ENCODE data around the gene ASRGL1. TPM values are rescaled to one million over a fixed set of nuclear protein-coding genes. Genes with fewer than 3 reads are reported as not detected.

Gene ASRGL1
- total and polyA plus RNA-seq, 2 donors (not counting 1 experiment from before 2014, with no cell fraction given), result 0.49 to 1.3 TPM

- Mint-ChIP-seq H3K4me1 (no peaks in the 10 kb centered on the region), H3K4me3 (no peak within 1 kb of the TSS), H3K27ac (no peak within 1 kb of the TSS), H3K27me3 (peaks cover 59% of the 10 kb centered on the region), H3K9me3 (ENCODE audit: insufficient read depth) (no peaks in the 10 kb centered on the region)
- peaks cover 0 to 17% (median 4%) of the 10 kb centered on the region in 4 experiments for H3K27me3 ChIP-seq (replicated peaks in 1 of 4; ENCODE audit: control extremely low read depth in 1 of 4, control insufficient read depth in 3 of 4, insufficient read depth in 4 of 4, low read length in 3 of 4)
- H2AFZ ChIP-seq (ENCODE audit: insufficient read depth, low read depth, low read length, poor library complexity, severe bottlenecking), result no peak within 1 kb of the TSS
- no peaks in the 10 kb centered on the region for H3K9me3 ChIP-seq (ENCODE audit: control extremely low read depth in 1 of 3, control insufficient read depth in 2 of 3, insufficient read depth in 1 of 3, low read length in 2 of 3)
- H3K79me2 ChIP-seq (ENCODE audit: control insufficient read depth, insufficient read depth, low read length), result no peaks in the 10 kb centered on the region
- H3K27ac ChIP-seq (ENCODE audit: low read length in 2 of 2), result no peak within 1 kb of the TSS
- H3K36me3 ChIP-seq (replicated peaks in 1 of 2; ENCODE audit: control extremely low read depth in 1 of 2, control insufficient read depth in 1 of 2, extremely low read depth in 1 of 2, insufficient read depth in 2 of 2, low read length in 1 of 2), result no peaks in the 10 kb centered on the region
- no peaks in the 10 kb centered on the region for H3K4me1 ChIP-seq (ENCODE audit: control insufficient read depth in 2 of 2, insufficient read depth in 2 of 2, low read length in 2 of 2)
- H3K4me2 ChIP-seq (replicated peaks; ENCODE audit: low read depth, low read length, poor library complexity, severe bottlenecking), result no peak within 1 kb of the TSS
- ATAC-seq (ENCODE audit: low read depth), result no peak
- H3K9ac ChIP-seq (ENCODE audit: low read length), result no peak within 1 kb of the TSS
- DNase-seq, result no peak
- ChIA-PET CTCF (no interaction called here), POLR2A (no interaction called here)
- TF ChIP-seq EZH2 (IDR thresholded peaks at IDR 0.05; ENCODE audit: borderline replicate concordance, insufficient read depth, low read depth, low read length, poor library complexity, severe bottlenecking) (no peak), CTCF (IDR thresholded peaks at IDR 0.05) (no peak)
- intact Hi-C loops (cut with micrococcal nuclease), result no loop called here
- no peak within 1 kb of the TSS for H3K4me3 ChIP-seq (ENCODE audit: control extremely low read depth in 1 of 5, extremely low read depth in 1 of 5, insufficient read depth in 1 of 5, low read depth in 2 of 5, low read length in 4 of 5)
- H4K20me1 ChIP-seq (ENCODE audit: control insufficient read depth, insufficient read depth, low read length, poor library complexity, severe bottlenecking), result no peaks in the 10 kb centered on the region
- WGBS (ENCODE audit: insufficient coverage), result 77% methylated on average over 7 of the region's 7 CpGs
Observed at GRCh38 chr11:62298975-62299374, 38.3 kb upstream of the ASRGL1 start, which contains the start of gene SCGB1D4. Gene SCGB1D4 (minus strand): TSS chr11:62299075. CDS start chr11:62299010, 65 bp downstream.

- Histone ChIP-seq H4K20me1 (ENCODE audit: control insufficient read depth, insufficient read depth, low read length, poor library complexity, severe bottlenecking) (no peaks in the 10 kb centered on the region), H3K27me3 (replicated peaks in 1 of 4; ENCODE audit: control extremely low read depth in 1 of 4, control insufficient read depth in 3 of 4, insufficient read depth in 4 of 4, low read length in 3 of 4) (peaks cover 0 to 13% (median 3%) of the 10 kb centered on the region in 4 experiments), H3K27ac (ENCODE audit: low read length in 2 of 2) (no peak overlapping the region), H3K4me1 (ENCODE audit: control insufficient read depth in 2 of 2, insufficient read depth in 2 of 2, low read length in 2 of 2) (peaks cover 0 to 3% of the 10 kb centered on the region in 2 donors), H3K9me3 (ENCODE audit: control extremely low read depth in 1 of 3, control insufficient read depth in 2 of 3, insufficient read depth in 1 of 3, low read length in 2 of 3) (peaks cover 2 to 7% (median 4%) of the 10 kb centered on the region in 3 donors), H3K4me2 (replicated peaks; ENCODE audit: low read depth, low read length, poor library complexity, severe bottlenecking) (no peak overlapping the region), H3K4me3 (ENCODE audit: control extremely low read depth in 1 of 5, extremely low read depth in 1 of 5, insufficient read depth in 1 of 5, low read depth in 2 of 5, low read length in 4 of 5) (no peak overlapping the region), H3K79me2 (ENCODE audit: control insufficient read depth, insufficient read depth, low read length) (no peaks in the 10 kb centered on the region), H3K36me3 (replicated peaks in 1 of 2; ENCODE audit: control extremely low read depth in 1 of 2, control insufficient read depth in 1 of 2, extremely low read depth in 1 of 2, insufficient read depth in 2 of 2, low read length in 1 of 2) (no peaks in the 10 kb centered on the region), H2AFZ (ENCODE audit: insufficient read depth, low read depth, low read length, poor library complexity, severe bottlenecking) (no peak overlapping the region), H3K9ac (ENCODE audit: low read length) (no peak overlapping the region)
- Mint-ChIP-seq H3K4me1 (peaks cover 3% of the 10 kb centered on the region), H3K27me3 (peaks cover 45% of the 10 kb centered on the region), H3K4me3 (no peak overlapping the region), H3K9me3 (ENCODE audit: insufficient read depth) (peaks cover 6% of the 10 kb centered on the region), H3K27ac (no peak overlapping the region)
- DNase-seq (no peak), ATAC-seq (ENCODE audit: low read depth) (no peak)
- ChIA-PET POLR2A (no interaction called here), CTCF (interaction anchor here (0.6 to 1.2 kb wide), 2 partner anchors 40 to 514 kb away, joined by 3 read pairs; no protein-coding TSS in a partner anchor)
- intact Hi-C loops (cut with micrococcal nuclease), result no loop called here
- TF ChIP-seq EZH2 (IDR thresholded peaks at IDR 0.05; ENCODE audit: borderline replicate concordance, insufficient read depth, low read depth, low read length, poor library complexity, severe bottlenecking) (no peak), CTCF (IDR thresholded peaks at IDR 0.05) (no peak)
- WGBS (ENCODE audit: insufficient coverage), result 78% methylated on average over 1 of the region's 6 CpGs
Observed at GRCh38 chr11:62306227-62306626, 31.0 kb upstream of the ASRGL1 start.
